ENCODE results near the gene L3MBTL4.
"Not testable (repeated sequence)": the region's sequence is repeated elsewhere in the genome, so short reads cannot be mapped to it uniquely, and the experiment has no call there.

The L3MBTL4 gene

DNA sequence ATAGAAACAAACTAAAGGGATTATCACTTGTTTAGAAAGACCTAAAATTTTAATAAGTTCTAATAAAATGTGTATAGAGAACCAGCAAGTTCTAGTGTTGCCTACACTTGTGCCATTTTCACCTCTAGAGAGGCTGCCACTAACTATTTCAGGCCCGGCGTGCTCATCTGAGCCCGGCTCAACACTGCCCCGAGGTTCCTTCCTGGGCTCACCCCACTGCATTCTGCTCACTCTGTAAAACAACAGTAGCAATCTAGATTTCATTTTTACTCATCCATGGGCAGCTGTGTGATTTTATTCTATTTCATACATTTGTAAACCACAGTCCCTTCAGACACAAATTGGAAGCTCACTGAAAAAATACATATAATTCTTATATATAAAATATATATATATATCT lies 253.2 kb downstream of the L3MBTL4 start:
- no peak for DNase-seq

DNA sequence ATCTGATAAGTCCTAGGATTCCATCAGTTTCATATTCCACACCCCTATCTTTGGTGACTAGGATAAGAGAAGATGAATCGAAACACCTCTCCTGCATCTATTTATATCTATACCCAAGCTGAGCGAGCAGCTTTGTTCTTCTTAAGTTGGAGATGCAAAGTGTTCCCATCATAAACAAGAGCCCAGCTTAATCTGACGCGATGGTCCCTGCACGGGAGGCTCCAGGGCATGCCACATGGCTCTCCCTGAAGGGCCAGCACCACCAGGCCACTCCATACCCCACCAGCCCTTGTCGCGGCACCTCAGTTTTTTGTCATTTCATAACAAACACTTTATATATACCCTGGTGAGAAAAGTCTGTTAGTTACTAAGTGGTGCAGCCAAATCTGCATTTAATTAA lies 255.3 kb downstream of the L3MBTL4 start:
- DNase-seq, result no peak

DNA sequence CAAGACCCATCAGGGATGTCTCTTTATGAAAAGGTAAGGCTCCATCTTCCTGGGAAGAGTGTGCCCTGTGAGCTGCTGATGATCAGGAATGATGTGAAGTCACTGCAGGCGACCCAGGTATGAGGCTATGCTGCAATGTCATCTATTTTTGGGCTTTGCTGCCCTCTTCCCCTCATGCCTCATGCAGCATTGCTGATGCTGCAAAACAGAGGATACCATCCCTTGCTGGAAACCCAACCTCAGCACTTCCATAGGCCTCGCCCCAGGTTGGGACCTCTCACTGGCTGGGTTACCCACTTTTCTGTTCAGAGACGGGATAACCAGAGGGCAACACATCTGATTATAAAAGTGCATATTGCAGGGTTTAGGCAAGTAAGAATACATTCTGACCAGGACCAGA lies 255.8 kb downstream of the L3MBTL4 start:
- no peak for DNase-seq

DNA sequence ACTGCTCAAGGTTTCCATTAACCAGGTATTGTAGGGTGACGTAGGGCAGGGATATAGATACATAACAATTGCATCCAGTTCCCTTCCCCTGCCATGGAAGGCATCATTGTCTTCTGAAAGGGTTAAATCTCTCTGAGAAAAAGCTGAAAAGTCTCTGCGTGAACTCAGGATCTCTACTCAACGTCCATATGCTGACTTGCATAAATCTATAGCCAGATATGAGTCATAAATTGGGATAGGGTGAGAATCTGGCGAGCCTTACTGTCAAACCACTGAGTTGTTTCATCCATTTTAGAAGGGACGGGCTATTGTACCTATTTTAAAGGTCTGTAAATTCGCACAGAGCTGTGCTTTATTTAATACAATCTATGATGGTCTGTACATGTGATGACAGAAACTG lies 258.3 kb downstream of the L3MBTL4 start:
- DNase-seq, result no peak

- DNase-seq, result no peak
These were observed 259.0 kb downstream of the L3MBTL4 start for GRCh38 chr18:6155707-6156106.

DNA sequence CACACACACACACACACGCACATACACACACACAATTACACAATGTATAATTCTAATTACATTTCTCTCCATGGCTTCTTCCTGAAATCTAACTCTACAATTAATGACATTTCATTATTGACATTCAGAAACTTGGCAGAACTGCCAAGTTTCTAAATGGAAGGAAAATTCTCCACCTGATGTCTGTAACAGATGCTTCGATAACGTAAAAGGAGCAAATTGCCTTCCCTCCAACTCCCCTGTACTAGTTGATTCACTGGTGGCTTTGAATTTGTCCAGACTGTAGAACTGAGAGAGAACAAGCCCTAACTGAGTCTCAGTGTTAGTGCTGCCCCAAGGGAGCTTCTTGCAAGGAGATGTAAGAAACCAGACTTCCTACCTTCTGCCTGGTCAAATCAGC lies 264.3 kb downstream of the L3MBTL4 start:
- no peak for DNase-seq

DNA sequence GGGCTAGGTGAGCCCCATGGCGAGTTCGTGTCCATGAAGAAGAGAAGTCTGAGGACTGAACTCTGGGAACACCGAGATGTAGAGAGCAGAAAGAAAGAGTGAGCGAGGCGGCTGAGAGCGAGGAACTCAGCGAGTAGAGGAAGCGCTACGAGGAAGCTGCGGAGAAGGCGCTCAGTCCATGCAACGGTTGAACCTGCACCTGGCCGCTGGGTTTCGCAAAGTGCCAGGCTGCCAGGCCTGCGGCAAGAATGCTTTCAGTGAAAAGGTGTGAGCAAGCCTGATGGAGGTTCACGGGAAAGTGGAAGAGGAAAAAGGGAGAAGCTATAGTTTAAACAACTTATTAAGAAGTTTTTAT lies 268.4 kb downstream of the L3MBTL4 start:
- DNase-seq, result no peak

DNA sequence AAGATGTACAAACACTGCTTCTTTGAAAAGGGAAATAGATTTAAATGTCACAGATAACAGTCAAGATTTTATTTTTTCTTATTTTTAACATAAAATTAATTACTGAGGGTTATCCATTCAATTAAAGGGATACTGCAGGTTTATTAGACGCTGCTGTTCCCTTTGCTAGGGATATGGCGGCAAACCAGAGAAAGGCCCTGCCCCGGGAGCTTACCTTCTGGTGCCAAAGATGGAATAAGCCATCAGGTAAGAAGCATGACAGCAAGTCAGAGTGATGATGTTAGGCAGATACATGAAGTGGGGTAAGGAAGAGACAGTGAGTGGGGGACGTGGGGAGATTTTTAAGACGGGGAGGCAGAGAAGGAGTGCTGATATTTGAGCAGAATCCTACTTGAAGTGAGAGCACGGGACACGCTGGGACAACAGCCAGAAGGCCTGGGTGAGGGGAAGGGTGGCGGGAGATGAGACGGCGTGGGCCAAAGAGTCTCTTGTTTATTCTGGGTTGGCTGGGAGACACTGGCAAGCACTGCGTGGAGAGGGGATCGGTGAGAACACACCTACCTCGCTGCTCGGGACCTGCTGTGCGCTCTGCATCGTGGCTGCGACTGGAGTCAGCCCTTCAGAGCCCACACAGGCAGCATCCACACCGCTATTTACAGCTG lies 268.9 kb downstream of the L3MBTL4 start:
- DNase-seq, result no peak

- DNase-seq, result no peak
These were observed 275.7 kb downstream of the L3MBTL4 start for GRCh38 chr18:6139007-6139406.

DNA sequence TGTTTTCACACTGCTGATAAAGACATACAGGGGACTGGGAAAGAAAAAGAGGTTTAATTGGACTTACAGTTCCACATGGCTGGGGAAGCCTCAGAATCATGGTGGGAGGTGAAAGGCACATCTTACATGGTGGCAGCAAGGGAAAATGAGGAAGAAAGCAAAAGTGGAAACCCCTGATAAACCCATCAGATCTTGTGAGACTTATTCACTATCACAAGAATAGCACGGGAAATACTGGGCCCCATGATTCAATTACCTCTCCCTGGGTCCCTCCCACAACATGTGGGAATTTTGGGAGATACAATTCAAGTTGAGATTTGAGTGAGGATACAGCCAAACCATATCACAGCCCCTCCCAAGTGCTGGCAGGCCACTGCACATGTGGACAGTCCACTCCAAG lies 278.8 kb downstream of the L3MBTL4 start:
- DNase-seq, result not testable (repeated sequence)

DNA sequence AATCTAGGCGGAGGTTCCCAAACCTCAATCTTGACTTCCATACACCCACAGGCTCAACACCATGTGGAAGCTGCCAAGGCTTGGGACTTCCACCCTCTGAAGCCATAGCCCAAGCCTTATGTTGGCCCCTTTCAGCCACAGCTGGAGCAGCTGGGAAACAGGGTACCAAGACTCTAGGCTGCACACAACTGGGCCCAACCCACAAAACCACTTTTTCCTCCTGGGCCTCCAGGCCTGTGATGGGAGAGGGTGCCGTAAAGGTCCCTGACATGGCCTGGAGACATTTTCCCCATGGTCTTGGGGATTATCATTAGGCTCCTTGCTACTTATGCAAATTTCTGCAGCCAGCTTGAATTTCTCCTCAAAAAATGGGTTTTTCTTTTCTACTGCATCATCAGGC lies 279.7 kb downstream of the L3MBTL4 start:
- not testable (repeated sequence) for DNase-seq

GRCh38 chr18:6132751-6133368 lies 281.9 kb downstream of the L3MBTL4 start:
- DNase-seq, result no peak

GRCh38 chr18:6120820-6121279 lies 293.9 kb downstream of the L3MBTL4 start:
- DNase-seq, result no peak

- no peak for DNase-seq
These were observed 294.9 kb downstream of the L3MBTL4 start for GRCh38 chr18:6119761-6120160.

DNA sequence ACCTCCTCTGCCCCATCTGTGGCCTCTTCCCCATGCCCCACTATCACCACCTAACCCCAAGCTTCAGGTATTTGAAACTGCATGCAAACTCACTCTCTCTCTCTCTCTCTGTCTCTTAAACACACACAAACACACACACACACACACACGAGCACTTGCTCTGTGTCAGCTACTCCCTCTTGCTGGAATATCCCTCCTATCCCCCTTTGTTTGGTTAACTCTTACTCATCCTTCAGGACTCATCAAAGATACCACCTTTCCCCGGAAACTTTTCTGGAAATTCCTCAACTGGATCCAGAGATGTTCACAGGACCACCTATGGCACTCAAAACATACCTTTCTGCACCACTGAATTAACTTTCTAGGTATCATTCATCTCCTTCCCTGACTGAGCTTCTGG lies 296.6 kb downstream of the L3MBTL4 start:
- DNase-seq, result no peak

- no peak for DNase-seq
These were observed 299.0 kb downstream of the L3MBTL4 start for GRCh38 chr18:6115710-6116109.

DNA sequence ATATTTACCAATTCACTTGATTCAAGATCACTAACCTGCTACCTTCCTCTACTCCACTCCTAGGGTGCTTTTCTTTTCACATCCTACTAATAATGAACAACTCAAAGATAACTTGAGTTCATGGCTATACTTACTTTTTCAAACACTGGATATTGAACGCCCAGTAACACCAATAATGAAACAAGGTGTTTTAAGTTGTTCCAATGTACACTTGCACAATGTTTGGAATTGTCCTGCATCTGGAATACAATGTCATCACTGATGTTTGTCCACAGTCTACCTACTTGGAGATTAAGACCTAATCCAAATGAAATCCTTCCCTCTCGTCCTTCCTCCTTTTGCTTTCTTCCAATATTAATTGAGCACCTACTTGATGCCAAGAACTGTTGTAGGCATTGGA lies 301.1 kb downstream of the L3MBTL4 start:
- DNase-seq, result no peak

GRCh38 chr18:6111726-6112125 lies 303.0 kb downstream of the L3MBTL4 start:
- no peak for DNase-seq

DNA sequence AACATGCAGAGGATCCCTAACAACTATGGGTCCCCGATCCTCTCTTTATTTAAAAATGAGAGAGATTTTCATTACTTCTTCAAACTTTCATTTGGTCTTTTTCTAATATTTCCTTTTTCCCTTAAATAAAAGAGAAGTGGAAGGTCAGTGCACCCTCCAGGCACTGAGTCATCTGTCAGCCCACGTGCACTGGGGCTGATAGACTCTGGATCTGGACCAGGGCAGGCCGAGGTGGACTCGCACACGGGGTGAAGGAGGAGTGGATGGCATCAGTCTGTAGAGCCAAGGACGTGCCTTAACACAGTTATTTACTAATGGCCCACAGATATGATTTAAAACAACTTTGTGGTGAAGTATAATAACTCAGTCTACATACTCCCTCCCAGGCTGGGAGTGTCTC lies 305.0 kb downstream of the L3MBTL4 start:
- no peak for DNase-seq

DNA sequence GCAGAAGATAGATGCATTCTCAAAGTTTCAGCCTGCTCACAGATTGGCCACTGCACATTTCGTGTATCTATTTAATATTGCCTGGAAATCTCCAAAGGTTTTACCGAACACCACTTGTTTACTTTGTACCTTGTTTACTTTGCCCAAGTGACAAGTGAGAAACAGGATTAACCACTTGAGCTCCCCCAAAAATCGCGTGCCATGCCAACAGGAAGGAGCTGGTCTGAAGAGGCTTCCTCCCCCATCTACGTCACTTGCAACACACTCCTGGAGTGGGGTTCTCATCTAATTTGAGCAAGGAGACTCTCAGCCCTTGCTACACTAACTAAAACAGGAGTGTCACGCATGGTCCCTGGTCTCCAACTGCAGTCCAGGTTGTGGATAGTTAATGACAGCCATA lies 306.9 kb downstream of the L3MBTL4 start:
- no peak for DNase-seq

DNA sequence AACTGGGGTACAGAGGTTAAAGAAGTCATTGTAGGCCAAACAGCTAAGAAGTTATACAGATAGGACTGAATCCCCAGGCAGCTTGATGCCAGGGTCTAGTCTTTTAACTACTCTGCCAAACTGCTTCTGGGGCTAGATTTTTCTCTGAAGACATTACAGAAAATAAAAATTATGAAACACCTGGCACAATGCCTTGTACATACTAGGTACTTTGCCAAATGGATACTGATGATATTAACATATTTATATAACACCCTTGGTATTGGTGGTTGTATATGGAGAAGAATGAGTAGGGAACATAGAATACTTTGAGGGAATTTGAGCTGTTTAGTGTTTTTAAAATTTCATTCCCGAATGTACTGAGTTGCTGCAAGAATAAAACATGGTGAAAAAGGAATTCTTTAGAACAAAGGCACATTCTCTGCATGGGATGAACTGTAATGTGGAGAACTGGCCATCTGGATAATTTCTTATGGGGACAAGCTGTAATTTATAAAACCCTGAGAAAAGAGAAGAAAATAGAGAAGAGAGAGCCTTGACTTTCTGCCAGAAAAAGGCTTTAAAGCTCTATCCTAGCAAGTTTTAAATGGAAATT lies 308.5 kb downstream of the L3MBTL4 start:
- no peak for DNase-seq

DNA sequence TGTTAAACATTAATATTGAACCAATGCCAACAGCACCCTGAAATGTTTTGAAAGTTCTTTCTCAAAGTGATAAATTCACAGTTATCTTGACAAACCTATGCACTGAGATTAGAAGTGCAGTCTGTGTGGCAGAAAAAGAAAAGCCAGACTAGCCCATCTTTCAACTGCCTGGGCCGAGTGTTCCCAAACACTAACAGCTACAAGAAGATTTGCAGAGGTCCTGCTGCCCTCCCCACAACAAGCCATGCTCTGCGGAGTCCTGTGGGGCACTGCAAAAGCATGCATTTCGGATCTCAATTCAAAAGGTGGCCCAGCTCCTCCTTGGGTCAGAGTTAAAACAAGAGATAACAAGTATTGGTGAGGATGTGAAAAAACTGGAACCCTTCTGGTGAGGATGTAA lies 311.0 kb downstream of the L3MBTL4 start:
- DNase-seq, result no peak

DNA sequence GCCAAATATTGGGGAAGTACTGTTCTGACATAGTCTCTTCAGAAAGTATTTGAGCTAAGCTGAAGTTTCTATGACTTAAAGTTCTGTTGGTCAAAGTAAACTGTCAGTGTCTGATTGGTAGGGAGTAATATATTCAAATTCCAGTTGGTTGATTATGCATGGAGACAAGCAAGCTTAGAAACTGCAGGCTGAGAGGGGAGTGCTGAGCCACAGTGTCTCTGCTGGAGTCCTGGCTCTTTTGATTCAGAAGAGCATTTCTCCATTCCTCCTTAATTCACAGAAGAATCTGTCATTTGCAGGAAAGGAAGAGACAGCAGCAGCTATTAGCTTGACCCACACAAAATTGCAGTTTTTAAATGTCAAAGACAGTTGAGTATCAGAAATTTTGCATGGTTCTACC lies 318.0 kb downstream of the L3MBTL4 start:
- no peak for DNase-seq

DNA sequence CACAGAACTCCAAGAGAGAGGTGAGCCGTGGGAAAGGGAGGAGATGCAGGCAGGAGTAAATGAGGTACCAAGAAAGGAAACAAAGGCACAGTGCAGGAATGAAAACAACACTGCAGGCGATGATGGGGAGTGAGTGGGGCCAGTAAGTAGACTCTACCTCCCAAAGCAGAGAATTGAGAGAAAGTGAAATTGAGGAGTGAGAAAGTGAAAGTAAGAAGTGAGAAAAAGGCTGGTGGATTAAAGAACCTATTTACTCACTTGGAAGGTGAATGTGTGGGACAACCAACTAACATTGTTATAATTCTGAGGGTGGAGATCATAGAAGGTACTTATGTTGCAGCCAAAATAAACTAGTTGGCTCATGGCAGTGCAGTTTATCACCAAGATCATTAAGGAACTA lies 326.3 kb downstream of the L3MBTL4 start:
- DNase-seq, result no peak

DNA sequence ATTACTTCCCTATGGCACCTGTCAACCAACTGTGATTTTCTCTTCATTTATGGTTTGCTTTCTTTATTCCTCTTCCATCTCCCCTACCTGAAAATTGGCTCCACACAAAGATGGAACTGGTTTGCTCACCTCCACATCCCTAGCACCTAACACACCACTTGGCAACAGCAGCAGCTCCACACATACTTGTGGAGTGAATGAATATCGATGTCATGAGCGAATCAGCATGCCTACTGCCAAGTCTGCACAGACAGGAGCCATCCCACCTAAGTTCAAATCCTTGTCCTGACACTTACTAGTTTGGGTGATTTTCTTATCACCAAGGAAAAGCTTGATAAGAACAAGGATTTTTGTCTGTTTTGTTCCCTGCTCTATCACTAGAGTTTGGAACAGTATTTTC lies 328.0 kb downstream of the L3MBTL4 start:
- DNase-seq, result no peak
